Activated CD8-positive, alpha-beta memory T cell treated with anti-CD3 and anti-CD28 coated beads for 24 hours (primary cell): ENCODE measurements around the gene ACSM5.
"Not testable (repeated sequence)": the region's sequence is repeated elsewhere in the genome, so short reads cannot be mapped to it uniquely, and the experiment has no call there.

Experiments used
- DNase-seq: peaks from one replicate; pipeline ENCODE4 v3.0.0-alpha.2; 2020

The ACSM5 gene

DNA sequence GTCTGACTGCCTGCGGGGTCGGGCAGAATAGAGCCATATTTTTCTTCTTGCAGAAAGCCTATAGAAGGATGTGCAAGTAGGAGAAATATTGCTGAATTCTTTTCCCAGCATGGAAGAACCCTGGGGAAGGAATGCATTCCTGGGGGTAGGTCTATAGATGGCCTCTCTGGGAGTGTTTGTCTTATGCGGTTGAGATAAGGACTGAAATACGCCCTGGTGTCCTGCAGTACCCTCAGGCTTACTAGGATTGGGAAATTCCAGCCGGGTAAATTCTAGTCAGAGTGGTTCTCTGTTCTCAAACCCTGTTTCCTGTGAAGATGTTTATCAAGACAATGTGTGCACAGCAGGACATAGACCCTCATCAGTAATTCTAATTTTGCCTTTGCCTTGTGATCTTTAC is 44.3 kb downstream of the ACSM5 start:
- not testable (repeated sequence) for DNase-seq

DNA sequence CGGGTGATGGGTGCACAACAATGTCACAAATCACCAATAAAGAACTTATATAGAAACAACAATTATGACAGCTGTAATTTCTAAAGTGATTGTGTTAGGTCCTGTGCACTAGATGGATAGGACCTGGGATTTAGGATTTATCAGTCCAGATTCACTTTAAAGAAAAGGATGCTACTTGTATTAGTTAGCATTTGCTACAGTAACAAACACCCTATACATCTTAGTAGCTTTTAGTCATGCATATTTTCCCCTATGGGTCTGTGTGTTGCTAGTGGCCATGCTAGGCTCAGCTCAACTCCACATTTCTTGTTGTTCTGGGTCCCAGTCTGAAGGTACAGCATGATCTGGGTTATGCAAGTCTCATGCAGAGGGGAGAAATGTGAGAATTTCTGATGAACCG is 49.9 kb downstream of the ACSM5 start:
- DNase-seq: not testable (repeated sequence)

DNA sequence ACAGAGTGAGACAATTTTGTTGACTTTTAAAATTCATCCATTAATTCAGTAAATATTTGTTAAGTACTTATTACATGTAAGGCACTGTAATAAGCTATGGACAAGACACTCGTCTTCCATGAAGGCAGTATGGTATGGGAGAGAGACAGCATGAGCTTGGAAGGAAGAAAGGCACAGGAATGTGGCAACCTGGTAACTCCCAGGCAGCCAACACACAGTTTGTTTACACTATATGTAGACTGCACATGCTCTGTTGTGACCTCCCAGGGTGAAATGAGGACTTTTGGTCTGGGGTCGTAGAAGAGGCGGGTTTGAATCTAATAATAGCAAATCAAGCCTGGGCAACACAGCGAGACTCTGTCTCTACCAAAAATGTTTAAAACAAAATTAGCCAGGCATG is 51.0 kb downstream of the ACSM5 start:
- not testable (repeated sequence) for DNase-seq

DNA sequence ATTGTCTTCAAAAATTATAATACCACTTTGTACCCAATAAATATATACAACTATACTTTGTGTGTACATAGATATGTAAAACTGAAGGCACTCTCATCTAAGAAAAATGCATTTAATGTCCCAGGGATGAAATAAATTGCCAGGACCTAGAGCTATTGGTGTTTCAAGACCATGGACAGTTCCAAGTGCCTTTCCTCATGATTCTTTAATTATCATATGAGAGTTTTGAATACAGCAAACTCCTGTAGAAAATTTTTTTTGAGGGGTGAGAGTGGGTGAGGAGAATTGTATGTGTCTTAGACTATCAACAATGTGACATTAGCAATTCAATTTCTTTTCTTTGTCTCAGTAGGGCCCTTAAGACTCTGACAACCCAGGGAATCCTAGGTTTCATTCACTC is 59.6 kb downstream of the ACSM5 start:
- not testable (repeated sequence) for DNase-seq

DNA sequence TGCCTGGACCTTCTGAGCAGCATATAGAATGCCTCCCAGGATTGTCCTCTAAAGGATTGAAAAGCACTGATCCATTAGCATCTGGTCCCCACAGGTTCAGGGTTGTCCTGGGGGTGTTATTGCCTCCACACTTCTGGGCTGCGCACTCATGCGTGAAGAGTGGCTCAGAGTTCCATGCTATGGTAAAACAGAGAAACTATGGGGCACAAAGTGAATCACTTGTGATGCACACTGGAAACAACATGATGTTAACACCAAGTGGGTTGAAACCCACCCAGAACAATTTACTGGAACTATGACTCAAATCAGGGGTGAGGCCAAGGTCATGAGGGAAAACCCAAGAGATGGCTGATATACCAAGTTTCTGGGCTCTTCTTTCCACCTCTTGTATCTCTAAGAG is 60.6 kb downstream of the ACSM5 start:
- DNase-seq: not testable (repeated sequence)

DNA sequence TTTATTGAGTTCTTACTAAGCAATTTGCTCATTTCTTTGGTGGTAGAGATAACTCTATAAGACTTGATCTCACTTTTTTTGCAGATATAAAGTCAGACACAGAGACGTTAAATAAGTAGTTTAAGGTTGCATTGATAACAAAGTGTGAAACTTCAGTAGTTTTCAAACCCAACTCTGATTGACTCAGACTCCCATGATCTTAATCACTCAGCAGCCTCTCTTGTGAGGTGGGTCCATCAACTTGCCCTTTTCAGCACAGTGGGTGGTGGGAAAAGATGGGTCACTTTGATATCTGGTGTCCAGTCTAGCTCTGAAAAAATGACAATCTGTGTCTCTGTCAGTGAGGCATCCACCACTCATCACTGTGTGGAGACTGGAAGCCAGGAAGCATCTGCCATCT is 61.4 kb downstream of the ACSM5 start:
- DNase-seq: not testable (repeated sequence)

DNA sequence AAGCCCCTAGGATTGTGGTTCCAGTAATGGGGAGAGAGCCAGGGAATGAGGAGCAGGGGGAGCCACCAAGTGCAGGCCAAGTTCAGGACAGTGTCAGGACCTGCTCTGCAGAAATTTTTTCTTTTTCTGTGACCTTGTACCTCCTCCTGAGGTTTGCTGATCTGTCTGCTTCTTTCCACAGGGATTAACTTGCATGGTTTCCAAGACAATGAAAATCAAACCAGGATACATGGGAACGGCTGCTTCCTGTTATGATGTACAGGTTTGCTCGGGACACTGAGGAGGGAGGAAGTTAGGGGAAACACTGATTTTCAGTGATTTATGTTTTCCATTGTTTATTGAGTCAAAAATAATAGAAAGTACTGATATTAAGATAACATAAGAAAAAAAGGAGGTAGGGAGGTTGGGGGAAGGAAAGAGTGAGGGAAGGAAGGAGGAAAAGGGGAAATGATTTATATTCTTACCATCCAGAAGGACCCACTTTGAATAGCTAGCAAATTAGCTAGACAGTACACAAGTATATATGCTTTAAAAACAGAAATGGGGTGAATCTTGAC is 67.9 kb downstream of the ACSM5 start:
- DNase-seq: not testable (repeated sequence)

DNA sequence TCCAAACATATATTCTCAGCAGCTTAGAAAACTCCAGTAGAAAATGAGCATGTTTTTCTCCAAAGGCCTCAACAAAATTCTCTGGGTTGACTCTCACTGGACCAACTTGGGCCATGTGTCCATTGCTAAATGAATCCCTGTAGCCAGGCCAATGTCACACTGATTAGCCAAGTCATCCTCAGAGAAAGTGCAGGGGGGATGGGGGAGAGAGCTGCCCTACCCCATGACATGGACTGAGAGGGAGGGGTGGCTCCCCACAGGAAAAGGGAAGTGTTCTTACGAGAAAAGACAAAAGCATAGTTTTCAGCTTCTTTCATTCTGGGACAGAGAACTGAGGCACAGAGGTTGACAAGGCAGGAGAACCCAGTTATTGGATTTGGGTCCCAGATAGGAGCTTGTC is 74.7 kb downstream of the ACSM5 start:
- DNase-seq: not testable (repeated sequence)

DNA sequence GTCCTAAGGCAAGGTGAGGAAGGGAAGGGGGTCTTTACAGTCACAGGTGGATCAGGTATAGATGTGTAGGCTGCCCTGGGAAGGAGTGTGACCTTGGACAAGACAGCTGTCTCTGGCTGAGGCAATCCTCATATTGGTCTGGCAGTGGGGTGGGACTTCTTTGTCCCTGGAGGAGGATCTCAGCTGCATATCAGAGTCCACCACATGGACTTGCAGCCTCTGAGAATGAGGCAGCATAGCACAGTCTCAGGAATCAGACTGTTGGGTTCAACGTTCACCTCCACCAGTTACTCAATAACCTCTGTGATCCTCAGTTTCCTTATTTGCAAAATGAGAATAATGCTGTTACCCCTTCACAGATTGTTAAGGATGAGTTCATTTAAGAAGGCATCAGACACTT is 75.4 kb downstream of the ACSM5 start:
- DNase-seq: no peak

DNA sequence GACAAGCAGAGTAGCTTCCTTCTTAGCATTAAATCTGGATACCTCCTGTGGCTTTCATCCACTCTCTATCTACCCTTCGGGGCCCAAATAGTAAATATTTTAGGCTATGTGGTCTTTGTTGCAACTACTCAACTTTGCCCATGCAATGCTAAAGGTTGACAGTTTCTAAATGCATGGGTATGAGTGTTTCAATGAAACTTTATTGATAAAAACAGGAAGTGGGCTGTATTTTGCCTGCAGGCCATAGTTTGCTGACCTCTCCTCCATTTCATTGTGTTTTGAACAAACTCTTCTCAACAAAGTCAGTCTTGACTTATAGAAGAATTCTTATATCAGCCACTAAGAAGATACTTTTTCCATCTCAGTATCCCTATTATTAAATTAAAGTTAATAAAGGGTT is 76.1 kb downstream of the ACSM5 start:
- DNase-seq: no peak
